Stimulated activated CD4-positive, alpha-beta T cell treated with anti-CD3 and anti-CD28 coated beads, Interleukin-1b, Interleukin-23, amount 100 ng/mL, for 4 hours (primary cell): ENCODE measurements around the gene PARP6.
A peak's percentile ranks its signal among the peaks of the same experiment; 100 is the strongest.

Source experiments
- DNase-seq, 2 donors: peaks; one replicate each; pipeline ENCODE4 v3.0.0-alpha.2; 2020; ENCODE audit warnings: low read depth in 2 of 2

Gene PARP6

GRCh38 chr15:72272213-72272996 lies at the start of gene PARP6:
Gene PARP6, minus strand, starts transcription at chr15:72272554. Its CDS starts 5,077 bp downstream, at chr15:72267477.
- DNase-seq: peak; percentile 95 to 97

DNA sequence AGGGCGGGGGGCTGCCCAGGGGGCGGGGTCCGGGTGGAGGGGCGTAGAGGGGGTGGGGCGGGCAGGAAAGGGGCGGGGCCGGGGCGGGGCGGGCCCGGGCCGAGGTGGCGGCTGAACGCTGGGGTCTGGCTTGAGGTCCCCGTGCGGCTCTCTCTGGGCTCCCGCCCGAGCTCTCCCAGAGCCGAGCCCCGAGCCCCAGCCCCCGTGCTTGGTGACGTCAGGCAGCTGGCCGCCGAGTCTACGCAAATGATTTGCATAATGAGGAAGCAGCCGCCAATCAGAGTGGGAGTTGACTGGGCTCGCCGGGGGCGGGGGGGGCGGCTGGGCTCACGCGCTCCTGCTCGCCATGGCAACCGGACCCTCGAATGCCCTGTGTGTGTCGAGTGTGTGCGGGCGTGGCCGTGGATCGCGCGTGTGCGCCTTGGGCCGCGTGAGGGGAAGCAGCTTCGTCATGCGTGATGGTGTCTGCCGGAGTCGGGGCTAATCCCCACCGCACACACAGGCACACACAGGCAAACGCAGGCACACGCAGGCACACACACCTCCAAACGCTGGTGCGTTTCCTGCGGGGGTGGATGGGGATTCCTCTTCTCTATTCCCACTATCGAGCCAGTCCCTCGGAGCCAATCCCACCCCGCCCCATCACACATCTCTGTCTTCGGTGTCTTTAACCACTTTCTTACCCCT lies 47.8 kb upstream of the PARP6 start, which contains the start of gene CELF6:
Gene CELF6, minus strand, starts transcription at position 173 of the 687 bp plus-strand sequence. CDS start 283 bp downstream, outside the sequence.
- peak; percentile 60 to 63 for DNase-seq

DNA sequence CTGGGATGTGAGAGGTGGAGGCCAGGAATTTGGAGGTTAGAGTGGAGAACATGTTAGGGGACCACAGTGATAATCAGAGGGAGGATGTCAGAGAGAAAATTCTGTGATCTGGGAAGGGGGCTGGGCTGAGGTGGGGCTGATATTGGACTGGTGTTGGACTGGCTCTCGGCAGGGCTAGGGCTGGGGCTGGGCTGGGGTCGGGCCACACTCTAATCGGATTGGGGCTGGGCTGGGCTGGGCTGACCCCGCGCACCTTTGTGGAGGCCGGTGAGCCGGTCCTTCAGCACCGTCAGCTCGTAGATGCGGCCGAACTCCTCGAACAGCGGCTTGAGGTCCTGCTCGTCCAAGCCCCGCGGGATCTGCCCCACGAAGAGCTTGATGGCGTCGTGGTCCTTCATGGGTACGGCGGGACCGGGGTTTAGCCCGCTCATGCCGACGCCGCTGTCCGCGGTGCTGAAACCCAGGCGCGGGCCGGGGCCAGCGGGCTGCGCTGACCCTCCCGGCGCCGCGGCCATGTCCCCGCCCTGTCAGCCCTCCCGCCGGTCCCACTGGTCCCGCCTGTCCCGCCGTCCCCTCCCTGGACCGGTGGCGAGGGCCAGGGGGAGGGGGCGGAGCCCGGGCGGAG lies 47.1 kb upstream of the PARP6 start:
- peak in 1 of 2 donors; percentile 41 for DNase-seq

GRCh38 chr15:72318408-72318942 lies 46.1 kb upstream of the PARP6 start:
- DNase-seq: no peak

GRCh38 chr15:72315706-72316370 lies 43.5 kb upstream of the PARP6 start:
- no peak for DNase-seq

GRCh38 chr15:72313881-72314280 lies 41.5 kb upstream of the PARP6 start:
- DNase-seq: no peak

DNA sequence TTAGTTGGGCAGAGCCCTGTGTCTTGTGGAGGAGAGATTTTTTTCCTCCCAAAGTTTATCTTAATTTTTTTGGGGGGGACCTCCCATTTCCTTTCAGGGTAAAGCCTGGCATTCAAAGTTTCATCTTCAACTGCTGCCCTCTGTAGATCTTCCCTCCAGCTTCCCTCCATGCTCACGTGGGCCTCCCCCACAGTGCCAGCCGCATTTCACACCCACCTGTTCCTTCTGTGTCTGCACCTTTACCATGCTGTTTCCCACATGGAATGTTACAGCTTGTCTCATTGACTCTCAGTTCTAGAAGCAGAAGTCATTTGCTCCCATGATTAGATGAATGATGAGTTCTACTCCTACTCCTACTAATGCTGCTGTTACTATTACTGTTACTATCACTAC lies 41.1 kb upstream of the PARP6 start:
- no peak for DNase-seq

GRCh38 chr15:72312605-72313447 lies 40.5 kb upstream of the PARP6 start:
- DNase-seq: peak; percentile 33 to 43

DNA sequence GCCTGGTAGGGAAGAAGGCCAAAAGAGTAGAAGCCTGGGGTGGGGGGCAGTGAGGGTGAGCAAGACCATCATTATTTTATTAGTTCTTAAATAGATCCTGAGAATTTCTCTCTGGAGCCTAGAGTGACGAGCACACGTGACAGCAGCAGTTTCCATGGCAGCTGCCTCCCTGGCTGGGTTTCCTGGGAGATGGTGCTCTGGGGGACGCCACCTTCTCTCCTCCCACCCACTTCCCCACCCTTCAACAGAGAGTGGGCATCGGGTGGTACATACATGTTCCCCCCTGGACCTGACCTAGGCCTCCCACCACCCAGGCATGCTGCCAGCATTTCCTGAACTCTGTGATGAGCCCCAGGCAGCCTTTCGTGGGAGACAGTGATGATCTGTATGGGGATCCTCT lies 34.7 kb upstream of the PARP6 start:
- DNase-seq: no peak

DNA sequence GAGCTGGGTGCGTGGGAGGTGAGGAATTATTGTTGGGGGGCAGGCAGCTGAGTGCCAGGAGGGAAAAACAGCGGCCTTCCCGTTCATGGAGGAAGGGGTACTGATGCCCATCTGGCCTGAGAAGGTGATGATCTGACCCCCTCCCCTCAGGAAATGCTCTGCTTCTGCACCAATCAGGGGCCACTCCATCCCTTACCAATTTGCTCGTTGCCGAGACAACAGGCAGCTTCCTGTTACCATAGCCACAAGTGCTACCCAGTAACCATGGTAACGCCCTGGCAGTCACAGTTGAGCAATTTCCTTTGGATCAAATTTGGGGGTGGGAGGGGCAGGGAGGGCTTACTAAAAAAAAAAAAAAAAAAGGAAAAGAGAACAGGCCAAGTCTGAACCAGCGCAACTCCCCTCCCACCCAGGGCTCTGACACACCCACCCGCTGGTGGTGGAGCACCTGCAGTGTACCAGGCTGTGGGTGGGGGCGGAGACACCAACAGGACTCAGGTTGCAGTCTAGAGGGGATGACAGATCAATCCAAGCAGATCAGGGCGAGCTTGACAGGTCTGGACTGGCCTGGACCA lies 33.9 kb upstream of the PARP6 start:
- DNase-seq: peak in 1 of 2 donors; percentile 12

DNA sequence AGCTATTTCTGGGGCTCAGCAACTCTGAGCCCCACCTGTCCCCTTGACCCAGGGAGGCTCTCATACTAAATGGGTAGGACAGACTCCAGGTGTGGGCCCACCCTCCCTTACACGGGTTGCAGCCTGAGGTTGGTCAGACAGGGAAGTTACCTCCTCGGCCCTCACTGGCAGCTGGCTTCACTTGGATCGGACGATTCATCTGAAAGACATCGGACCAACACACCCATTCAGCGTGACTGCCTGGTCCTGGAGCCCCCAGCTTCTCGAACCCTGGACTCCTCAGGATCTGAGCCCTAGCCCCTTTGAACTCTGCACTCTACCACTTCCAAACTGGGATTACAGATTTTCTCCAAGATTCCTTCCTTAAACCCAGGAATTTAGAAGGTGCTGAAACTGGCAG lies 32.2 kb upstream of the PARP6 start:
- DNase-seq: no peak

DNA sequence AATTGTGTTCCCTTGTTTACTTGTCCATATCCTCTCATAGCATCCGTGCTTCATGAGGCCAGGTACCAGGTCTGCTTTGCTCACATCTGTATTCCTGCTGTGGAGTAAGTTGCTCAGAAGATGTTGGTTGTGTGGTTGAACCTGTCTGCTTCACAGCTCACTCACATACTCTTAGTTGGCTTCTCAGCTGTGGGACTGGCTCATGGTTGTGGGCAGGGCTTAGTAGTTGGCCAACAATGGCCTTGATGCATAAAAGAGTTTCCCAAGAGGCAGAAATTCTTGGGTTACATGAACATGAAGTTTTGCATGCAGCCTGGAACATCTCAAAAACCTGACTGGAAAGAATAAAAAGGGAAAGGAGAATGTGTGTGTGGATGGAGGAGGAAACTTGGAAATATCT lies 30.6 kb upstream of the PARP6 start:
- no peak for DNase-seq

DNA sequence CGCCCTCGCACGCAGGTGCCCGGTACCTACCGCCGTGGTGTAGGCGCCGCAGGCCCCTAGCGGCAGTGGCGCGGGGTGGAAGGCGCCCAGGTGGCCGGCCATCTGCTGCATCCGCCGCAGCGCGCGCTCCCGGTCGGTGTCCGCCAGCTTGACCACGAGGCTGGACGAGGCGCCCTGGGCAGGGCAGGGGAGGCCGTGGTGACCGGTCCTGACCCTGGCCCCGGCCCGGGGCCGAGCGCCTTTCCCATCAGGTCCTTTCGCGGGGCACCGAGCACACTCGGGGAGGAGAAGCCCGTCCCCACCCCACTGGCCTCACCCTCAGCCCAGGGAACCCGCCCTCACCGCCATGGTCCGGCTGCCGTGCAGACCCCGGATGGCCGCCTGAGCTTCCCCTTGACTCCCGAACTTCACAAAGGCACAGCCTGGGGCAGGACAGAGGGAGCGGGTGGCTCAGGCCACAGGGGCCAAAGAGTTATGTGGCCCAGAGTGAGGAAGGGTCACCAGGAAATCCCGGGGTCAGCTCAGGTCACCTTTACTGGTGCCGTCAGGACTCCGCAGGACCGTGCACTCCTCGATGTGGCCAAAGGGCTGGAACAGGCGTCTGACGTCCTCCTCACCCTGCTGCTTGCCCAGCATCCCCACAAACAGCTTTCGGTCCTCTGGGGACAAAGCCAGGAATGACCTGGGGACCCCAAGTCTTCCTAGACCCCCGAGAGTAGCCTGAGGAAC lies 17.4 kb upstream of the PARP6 start:
- no peak for DNase-seq

DNA sequence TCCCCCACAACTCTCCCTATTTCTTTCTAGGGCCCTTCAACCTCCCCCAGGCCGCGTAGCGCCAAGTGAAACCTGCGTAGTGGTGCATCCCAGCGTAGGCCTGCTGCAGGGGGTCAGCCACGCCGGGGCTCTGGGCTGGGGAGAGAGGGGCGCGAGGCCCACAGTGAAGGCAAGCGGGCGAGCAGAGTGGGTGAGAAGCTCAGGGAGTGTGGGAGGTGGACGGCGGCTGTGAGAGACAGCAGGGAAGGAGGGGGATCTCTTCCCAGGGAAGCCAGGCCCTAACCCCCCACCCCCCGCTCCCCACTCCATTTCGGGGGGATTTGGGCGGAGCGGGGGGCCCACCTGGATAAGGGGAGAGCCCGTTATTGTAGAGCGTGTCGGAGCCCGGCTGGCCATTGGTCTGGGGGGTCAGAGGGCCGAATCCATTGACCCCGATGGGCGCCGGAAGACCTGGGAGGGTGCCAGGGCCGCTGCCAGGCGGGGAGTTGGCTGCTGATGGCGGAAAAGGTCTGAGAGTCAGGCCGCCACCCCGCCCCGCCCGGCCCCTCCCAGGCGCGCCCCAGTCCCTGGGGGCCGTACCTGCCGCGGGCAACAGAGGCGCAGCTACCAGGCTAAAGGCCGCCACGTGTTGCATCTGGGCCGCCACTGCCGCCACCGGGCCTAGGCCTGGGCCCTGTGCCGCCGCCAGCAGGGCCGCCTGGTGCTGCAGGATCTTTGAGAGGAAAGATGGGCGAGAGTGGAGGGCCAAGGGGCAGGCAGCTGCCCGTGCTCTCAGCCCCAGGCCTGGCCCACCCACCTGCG lies 16.6 kb upstream of the PARP6 start:
- DNase-seq: no peak

DNA sequence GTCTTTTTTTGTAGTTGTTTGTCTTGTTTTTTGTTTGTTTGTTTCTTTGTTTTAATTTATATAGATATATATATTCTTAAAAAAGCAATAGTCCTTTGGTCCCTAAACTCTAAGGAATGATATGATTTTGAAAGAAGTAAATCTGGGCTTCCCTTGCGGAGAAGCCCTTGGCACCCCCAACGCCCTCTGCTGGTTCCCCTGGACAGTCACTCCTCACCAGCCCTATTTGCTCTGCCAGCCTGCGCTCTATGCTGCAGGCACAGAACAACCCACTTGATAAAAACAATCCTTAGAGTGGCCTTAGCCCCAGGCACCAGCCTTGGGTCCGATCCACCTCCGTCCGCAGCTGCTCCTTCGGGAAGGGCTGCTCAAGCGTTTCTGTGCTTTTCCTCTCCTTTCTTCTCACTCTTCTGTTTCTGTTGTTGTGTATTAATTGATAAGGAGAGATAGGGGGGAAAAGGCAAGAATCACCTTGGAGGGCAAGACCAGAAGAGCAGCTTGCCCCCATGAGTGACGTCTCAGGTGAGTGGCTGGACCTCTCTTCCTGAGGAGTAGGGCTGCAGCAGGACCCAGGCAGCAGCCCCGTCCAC lies 13.7 kb upstream of the PARP6 start:
- DNase-seq: peak; percentile 42 to 50

- DNase-seq: no peak
These were observed 13.0 kb upstream of the PARP6 start for GRCh38 chr15:72285402-72285801.

DNA sequence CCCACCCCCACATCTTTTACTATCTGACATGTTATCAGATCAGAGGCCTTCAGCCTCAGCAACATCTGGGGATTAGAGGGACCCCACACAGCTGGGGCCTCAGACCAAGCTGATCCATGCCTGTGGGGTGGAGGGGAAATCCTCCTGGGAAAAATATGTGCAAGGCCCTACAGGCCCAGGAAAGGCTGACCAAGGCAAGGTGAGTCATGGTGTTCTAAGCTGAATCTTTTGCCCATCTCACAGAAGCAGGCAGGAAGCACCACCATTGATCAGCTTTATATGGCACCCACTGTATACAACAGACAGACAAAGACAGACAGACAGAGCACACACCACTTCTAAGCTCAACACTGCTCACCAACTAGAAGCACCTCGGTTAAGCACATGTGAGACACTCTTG lies 12.4 kb upstream of the PARP6 start:
- no peak for DNase-seq

- no peak for DNase-seq
These were observed 9.4 kb upstream of the PARP6 start for GRCh38 chr15:72281713-72282112.

DNA sequence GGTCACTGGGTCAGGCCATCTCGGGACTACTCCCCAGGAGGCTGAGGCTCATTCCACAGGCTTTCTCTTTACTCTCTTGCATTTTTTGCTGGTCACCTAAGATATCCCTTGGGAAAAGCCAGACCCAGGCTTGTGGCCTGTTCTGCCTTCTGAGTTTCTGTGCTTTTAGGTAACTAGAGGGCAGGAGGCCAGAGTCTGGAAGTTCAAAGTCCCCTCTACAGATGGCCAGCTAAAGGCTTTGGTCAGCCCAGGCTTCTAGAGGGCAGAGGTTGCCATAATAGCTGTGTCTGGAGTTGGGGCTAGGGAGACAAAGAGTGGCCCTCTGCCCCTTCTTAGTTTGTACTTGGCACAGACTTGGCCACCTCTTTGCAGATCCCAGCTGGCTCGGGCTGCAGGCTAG lies 8.4 kb upstream of the PARP6 start:
- no peak for DNase-seq
